HG03196 (cell line): Measurements from ENCODE around the gene VIT.
"Not testable (repeated sequence)": the region's sequence is repeated elsewhere in the genome, so short reads cannot be mapped to it uniquely, and the experiment has no call there.

Source experiments
- ATAC-seq: cut with Tn5 transposase; IDR thresholded peaks from one replicate; pipeline ENCODE4 v1.9.1; 2021; ENCODE audit not compliant: unreplicated experiment

Gene VIT

DNA sequence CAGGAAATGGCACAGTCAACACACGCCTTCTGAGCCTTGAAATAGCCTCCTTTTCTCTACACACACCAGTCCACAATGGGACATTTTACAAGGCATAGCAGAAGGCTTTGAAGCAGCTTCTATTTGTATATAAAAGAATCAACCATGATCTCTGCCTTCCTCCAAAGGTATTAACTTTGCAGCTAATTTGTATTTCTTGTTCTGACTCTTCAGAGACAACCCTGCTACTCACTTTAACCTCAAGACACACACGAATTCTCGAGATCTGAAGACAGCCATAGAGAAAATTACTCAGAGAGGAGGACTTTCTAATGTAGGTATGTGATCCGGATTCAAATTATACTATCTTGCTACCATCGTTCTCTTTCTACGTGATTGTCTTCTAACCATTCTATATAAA lies 104.6 kb downstream of the VIT start:
- no peak for ATAC-seq

- no peak for ATAC-seq
Measured at GRCh38 chr2:36802952-36803351, 106.4 kb downstream of the VIT start.

GRCh38 chr2:36805635-36806224 lies 109.2 kb downstream of the VIT start:
- no peak for ATAC-seq

DNA sequence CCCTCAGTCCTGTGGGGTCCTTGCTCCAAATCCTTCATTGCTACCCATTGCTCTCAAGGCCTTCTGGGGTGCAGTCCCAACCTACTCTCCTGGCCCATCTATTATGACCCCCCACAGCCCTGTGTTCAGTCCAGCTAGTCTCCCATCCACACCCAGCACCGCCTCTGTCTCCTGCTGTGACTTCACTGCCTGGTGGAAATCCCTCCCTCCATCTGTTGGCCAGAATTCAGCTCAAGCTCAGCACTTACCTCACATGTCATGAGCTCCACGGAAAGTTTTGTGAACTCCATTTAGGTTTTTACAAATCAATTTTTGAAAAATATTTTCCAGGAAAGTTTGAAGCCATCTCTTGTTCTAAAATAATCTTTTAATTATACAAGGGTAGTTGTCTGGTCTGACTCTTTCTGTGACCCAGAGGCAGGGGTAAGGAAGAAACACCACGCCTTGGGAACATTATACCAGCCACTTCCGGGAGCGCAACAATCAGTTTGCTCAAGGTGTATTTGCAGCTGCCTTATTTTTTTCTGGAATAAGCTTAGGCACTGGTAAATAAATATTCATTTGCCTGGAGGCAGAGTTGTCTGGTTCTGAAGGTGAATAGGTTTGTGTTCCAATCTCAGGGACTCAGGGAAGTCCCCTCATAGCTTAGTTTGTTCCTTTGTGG lies 110.8 kb downstream of the VIT start:
- no peak for ATAC-seq

DNA sequence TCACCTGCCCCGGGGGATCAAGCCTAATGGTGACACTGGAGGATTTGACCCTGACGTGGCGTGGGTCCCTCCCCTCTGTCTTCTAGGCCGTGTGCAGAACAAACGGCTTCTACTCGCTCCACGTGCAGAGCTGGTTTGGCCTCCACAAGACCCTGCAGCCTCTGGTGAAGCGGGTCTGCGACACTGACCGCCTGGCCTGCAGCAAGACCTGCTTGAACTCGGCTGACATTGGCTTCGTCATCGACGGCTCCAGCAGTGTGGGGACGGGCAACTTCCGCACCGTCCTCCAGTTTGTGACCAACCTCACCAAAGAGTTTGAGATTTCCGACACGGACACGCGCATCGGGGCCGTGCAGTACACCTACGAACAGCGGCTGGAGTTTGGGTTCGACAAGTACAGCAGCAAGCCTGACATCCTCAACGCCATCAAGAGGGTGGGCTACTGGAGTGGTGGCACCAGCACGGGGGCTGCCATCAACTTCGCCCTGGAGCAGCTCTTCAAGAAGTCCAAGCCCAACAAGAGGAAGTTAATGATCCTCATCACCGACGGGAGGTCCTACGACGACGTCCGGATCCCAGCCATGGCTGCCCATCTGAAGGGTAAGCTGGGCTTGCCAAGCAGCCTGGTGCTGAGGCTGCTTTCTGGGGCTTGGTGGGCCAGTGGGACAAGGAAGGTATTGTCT lies 112.0 kb downstream of the VIT start:
- ATAC-seq: no peak

- no peak for ATAC-seq
Measured at GRCh38 chr2:36809069-36809445, 112.5 kb downstream of the VIT start.

GRCh38 chr2:36811071-36811470 lies 114.6 kb downstream of the VIT start:
- ATAC-seq: no peak

DNA sequence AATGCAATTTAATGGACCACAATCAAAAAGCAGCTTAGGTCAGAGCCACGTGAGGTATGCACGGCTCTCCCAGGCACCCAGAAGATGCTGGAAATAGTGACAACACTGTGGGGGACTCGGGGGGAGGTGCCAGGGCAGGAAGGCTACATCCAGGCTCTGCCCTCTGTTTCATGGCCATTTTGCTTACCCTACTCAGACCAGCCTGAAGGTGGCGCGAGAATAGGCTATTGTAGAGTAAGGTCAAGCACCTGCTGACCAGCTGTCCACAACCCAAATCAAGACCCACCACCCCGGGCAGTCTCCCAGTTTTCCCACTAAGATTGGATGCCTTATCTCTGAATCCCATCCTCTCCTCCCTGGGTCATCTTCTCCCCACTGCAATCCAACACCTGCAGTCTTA lies 115.7 kb downstream of the VIT start:
- no peak for ATAC-seq

GRCh38 chr2:36818542-36818941 lies 122.0 kb downstream of the VIT start:
- ATAC-seq: no peak

DNA sequence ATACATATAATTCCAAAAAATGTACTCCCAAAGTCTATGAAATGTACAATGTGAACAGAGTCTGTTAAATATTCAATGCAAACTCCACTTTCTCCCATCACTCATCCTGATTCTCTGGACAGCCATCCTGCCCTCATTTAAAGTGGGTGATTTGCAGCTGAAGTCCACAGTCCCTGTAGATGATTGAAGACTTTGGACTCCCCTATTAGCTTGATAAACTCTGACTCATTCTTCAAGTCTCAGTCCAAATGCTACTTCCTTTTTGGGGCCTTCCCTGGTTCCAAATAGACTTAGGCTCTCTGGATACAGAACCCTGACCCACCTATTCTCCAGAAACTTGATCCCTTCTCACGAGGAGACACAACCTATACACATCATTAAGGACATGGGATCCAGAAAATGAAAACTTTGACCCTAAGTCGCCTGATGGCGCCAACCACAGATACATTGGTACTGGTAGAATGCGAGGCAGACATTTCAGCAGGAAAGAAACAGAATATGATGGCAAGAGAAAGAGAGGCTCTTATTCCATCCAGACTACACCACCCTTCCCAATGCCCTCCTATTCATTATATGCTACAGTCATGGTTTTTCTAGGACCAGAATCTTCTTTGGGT lies 122.7 kb downstream of the VIT start:
- no peak for ATAC-seq

DNA sequence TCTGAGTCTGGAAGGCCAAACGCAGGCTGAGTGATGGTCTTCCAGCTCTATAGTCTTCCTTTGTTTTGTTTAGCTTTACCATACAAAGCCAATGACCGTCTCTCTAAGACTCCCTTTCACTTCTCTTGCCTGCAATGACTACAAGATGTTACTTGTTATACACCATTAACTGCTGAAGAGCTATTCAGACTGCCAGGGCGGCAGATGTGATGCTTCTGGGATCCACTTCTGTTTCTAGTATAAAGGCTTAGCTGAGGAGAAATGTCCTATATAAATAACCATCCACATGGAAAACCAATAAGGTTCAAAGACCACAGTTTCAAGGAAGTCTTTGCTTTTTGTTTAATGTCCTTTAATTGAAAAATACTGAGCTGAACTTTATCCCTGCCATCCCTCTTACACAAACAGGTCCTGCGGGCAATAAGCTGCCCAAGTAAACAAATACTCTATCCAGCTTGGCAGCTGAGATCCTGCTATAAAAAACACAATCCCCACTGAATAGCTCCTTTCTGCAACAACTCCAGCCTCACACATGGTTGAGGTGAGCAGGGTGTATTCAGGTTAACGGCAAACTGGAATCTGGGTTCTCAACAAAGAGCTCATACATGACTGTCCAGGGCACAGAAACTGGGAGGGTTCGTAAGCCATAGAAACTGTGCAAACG lies 124.6 kb downstream of the VIT start:
- ATAC-seq: no peak

DNA sequence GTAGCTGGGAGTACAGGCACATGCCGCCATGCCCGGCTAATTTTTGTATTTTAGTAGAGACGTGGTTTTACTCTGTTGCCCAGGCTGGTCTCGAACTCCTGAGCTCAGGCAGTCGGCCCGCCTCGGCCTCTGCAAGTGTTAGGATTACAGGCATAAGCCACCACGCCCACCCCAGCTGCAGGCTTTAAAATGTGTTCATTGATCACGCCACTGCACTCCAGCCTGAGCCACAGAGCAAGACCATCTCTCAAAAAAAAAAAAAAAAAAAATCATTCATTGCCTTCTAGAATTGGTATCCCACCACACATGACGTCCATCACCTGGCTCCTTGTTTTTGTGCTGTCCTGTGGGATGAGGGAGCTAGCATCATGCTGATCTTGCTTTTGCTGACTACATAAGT lies 127.4 kb downstream of the VIT start:
- ATAC-seq: no peak

DNA sequence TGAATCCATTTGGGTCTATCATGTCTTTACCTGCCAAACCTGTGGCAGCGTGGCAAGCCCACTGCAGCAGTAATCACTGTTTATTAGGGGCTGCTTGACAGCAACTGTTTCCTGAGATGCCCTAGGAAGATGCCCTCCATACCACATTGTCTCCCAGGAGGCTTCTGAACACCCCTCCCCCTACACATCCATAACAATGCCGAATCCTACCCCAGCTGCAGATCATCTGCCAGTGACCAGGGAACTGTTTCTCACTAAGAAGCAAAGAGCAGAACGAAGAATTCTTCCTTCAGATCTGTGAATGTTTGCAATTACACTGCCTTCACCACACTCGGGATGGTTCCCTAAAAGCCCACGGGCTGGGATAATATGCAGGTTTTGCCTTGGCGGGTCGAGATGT lies 127.8 kb downstream of the VIT start:
- no peak for ATAC-seq

DNA sequence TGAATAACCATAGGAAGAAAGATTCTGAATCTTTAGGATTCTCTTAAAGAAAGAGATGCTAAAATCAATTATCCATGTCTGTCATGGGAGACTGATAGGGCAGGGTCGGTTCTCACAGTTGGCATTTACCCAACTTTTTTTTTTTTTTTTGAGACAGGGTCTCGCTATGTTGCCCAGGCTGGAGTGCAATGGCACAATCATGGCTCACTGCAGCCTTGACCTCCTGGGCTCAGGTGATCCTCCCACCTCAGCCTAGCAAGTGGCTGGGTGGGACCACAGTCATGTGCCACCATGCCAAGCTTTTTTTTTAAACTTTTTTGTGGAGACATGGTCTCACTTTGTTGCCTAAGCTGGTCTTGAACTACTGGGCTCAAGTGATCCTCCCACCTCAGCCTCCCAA lies 128.2 kb downstream of the VIT start:
- not testable (repeated sequence) for ATAC-seq

DNA sequence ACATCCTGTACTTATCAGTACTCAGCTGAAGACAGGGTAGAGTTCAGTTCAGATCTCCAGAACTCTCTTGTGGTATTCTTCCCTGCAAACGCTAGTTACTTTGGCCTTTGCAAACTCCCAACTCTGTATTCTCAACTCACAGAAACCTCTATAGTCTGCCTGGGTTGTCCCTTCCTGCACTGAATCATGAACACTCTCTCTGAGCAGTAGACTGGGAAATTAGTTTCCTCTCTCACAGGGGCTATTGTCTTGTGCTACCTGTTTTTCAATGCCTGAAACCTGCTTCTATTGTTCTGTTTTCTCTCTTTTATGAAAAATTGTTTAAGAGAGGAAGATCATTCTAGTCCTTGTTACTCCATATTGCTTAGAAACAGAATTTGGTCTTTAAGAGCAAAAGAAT lies 134.7 kb downstream of the VIT start:
- ATAC-seq: no peak

- no peak for ATAC-seq
Measured at GRCh38 chr2:36834203-36834602, 137.7 kb downstream of the VIT start.

GRCh38 chr2:36834731-36835524 lies 138.4 kb downstream of the VIT start:
- no peak for ATAC-seq

DNA sequence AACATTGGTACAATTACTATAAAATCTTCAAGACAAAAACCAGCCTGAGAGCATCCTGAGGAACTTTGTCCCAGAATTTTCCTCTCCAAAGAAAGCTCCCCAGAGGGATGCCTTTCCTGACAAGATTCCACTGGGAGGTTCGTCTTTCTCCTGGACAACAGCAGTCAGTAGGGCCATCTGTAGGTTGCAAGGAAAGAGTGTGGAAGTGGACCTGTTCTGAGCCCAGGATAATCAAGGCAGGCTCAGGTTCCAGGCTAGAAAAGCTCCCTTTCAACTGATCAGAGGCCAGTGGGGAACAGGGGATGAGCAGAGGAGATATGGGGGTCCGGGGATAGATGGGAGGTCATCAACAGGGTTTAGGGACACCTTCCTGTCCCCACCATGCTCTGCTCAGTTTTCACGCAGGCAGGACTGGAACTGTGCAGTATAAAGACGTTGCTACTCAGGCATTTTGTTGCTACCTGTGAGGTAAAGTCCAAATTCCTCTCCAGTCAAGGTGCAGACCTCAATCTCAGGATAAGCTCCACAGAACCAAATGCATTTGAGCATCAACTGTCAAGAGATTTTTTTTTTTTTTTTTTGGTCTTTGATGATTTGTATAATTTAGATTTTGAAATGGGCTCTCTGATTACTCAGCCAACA lies 143.6 kb downstream of the VIT start:
- no peak for ATAC-seq

DNA sequence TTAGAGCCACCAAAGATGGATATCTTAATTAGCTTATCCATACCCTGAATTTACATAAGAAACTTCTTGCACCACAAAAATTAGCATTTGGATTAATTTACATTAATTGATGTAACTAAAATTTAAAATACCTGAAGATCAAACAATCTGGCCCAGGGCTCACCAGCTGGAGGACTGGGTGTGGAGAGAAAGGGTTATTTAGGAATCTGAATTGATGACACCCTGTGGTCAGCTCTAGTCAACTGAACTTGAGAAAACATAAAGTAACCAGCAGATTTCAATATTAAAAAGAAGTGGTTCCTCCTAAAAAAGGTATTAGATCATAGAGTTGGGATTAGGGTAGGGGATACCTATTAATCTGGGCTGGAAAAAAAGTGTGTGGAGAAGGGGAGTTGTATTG lies 147.3 kb downstream of the VIT start:
- ATAC-seq: no peak

GRCh38 chr2:36849265-36849664 lies 152.8 kb downstream of the VIT start:
- no peak for ATAC-seq
